ENCODE data around the gene WDR48. TPM values are rescaled to one million over a fixed set of nuclear protein-coding genes. Genes with fewer than 3 reads are reported as not detected.
A peak's percentile ranks its signal among the peaks of the same experiment; 100 is the strongest.

The WDR48 gene
- total and polyA plus RNA-seq, 9 of the 15 experiments (the other 6 are each of a cell fraction or from before 2014, with no cell fraction given): 26.6 to 70.6 (median 48.0) TPM

DNA sequence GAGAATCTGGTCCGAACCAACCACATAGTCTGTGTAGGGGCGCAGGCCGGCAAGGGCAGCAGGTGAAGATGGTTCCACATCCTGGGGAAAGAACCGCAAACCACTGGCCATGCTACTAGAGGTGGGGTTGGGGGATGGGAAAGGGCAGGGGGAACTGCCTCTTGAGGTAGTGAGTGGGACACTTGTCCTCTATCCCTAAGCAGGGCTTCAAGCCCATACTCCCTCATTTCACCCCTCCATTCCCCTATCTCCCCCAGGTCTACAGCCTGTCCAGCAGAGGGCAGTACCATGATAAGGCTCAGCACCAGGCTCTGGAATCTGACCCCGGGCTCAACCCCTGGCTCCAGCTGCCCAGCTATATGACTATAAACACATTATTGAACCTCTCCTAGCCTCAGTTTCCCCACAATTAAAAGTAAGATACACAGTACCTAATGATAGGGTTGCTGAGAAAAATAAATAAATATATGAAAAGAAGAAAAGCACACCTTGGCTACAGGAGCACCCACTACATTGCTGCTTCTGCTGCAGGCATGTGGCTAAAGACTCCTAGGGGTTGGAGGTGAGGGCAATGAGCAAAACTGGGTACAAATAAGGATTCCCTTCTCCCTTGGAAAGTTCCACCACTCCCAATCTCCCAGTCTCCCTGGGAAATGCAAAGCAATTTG, 49.3 kb downstream of the WDR48 start:
- Histone ChIP-seq H3K27me3 (ENCODE audit: control insufficient read depth in 2 of 2, insufficient read depth in 2 of 2, low read length in 2 of 2) (no peaks in the 10 kb centered on the region), H3K9me3 (replicated peaks; ENCODE audit: control insufficient read depth, insufficient read depth, low read depth, low read length) (no peaks in the 10 kb centered on the region), H3K36me3 (ENCODE audit: control insufficient read depth, insufficient read depth, low read length) (peaks cover 81% of the 10 kb centered on the region), H3K79me2 (ENCODE audit: control insufficient read depth, insufficient read depth, low read length) (peaks cover 38% of the 10 kb centered on the region), H3K27ac (ENCODE audit: extremely low read depth, low read depth, low read length) (no peak overlapping the region), H3K4me2 (ENCODE audit: insufficient read depth, low read length) (no peak overlapping the region), H3K4me1 (replicated peaks in 1 of 2; ENCODE audit: control insufficient read depth in 2 of 2, insufficient read depth in 2 of 2, low read length in 2 of 2) (peaks cover 10 to 23% of the 10 kb centered on the region in 2 experiments; a peak in 4 of 5 replicates), H3K9ac (ENCODE audit: insufficient read depth in 1 of 2, low read depth in 2 of 2, low read length in 2 of 2) (no peak overlapping the region), H3K9me1 (ENCODE audit: control insufficient read depth, insufficient read depth, low read length) (peaks cover 4% of the 10 kb centered on the region), H4K20me1 (replicated peaks; ENCODE audit: control insufficient read depth, insufficient read depth, low read length) (peaks cover 17% of the 10 kb centered on the region), H2AFZ (ENCODE audit: low read depth, low read length) (no peak overlapping the region), H3K4me3 (no peak overlapping the region)
- no TSS peak for BruUV-seq (replicated peaks)
- WGBS (ENCODE audit: insufficient coverage, low coverage, missing lambda C conversion rate): 92% methylated on average over 5 of the region's 5 CpGs
- FAIRE-seq (peak; percentile 78), DNase-seq (ENCODE audit: extremely low read depth in 1 of 4, low spot score in 3 of 4) (peak; percentile 70 to 85 (median 84)), ATAC-seq (peak; percentile 83)
- in situ Hi-C loops (cut with MboI) (no loop called here), intact Hi-C loops (cut with micrococcal nuclease) (loop anchor here (2.0 kb wide), 1 partner anchor 188 kb away; no protein-coding TSS in a partner anchor)
- POLR2A ChIA-PET: no interaction called here
- CTCF ChIA-PET (ENCODE audit: low intra/inter-chr PET ratio): interaction anchor here (0.6 to 1.0 kb wide), 6 partner anchors 88 to 271 kb away, joined by 3 to 6 read pairs (median 3); no protein-coding TSS in a partner anchor
- TF ChIP-seq, protein P1, sequence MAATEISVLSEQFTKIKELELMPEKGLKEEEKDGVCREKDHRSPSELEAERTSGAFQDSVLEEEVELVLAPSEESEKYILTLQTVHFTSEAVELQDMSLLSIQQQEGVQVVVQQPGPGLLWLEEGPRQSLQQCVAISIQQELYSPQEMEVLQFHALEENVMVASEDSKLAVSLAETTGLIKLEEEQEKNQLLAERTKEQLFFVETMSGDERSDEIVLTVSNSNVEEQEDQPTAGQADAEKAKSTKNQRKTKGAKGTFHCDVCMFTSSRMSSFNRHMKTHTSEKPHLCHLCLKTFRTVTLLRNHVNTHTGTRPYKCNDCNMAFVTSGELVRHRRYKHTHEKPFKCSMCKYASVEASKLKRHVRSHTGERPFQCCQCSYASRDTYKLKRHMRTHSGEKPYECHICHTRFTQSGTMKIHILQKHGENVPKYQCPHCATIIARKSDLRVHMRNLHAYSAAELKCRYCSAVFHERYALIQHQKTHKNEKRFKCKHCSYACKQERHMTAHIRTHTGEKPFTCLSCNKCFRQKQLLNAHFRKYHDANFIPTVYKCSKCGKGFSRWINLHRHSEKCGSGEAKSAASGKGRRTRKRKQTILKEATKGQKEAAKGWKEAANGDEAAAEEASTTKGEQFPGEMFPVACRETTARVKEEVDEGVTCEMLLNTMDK (IDR thresholded peaks at IDR 0.05; ENCODE audit: borderline replicate concordance, insufficient read depth, low read depth, low read length, poor library complexity, severe bottlenecking): peak; percentile 54
- TF ChIP-seq PHTF2 (CRISPR knock-in tag; IDR thresholded peaks at IDR 0.05) (no peak), SRSF1 (IDR thresholded peaks at IDR 0.05; ENCODE audit: low read depth, low read length) (no peak), ZNF384 (IDR thresholded peaks at IDR 0.05; ENCODE audit: low read depth, low read length) (no peak), GABPB1 (CRISPR knock-in tag; IDR thresholded peaks at IDR 0.05) (no peak), ZC3H4 (CRISPR knock-in tag; IDR thresholded peaks at IDR 0.05; ENCODE audit: borderline replicate concordance) (no peak), FOXM1 (IDR thresholded peaks at IDR 0.05; ENCODE audit: low read depth) (0 out of 2 replicates have a peak, but pooled peaks have one; percentile 13), FOXM1 (CRISPR knock-in tag; IDR thresholded peaks at IDR 0.05; ENCODE audit: low read depth) (no peak), HCFC1 (IDR thresholded peaks at IDR 0.05; ENCODE audit: low read depth, low read length) (no peak), CBX5 (IDR thresholded peaks at IDR 0.05; ENCODE audit: borderline replicate concordance, low read depth) (no peak), KDM2B (CRISPR knock-in tag; IDR thresholded peaks at IDR 0.05) (no peak), NCOR1 (IDR thresholded peaks at IDR 0.05) (no peak)
- TF ChIP-seq, protein P2, sequence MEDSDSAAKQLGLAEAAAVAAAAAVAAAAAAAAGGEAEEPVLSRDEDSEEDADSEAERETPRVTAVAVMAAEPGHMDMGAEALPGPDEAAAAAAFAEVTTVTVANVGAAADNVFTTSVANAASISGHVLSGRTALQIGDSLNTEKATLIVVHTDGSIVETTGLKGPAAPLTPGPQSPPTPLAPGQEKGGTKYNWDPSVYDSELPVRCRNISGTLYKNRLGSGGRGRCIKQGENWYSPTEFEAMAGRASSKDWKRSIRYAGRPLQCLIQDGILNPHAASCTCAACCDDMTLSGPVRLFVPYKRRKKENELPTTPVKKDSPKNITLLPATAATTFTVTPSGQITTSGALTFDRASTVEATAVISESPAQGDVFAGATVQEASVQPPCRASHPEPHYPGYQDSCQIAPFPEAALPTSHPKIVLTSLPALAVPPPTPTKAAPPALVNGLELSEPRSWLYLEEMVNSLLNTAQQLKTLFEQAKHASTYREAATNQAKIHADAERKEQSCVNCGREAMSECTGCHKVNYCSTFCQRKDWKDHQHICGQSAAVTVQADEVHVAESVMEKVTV (CRISPR knock-in tag; IDR thresholded peaks at IDR 0.05): peak; percentile 32; the same call in 1 of the 2 replicates
